K562 (cell line): ENCODE results near the gene KIAA0513. TPM values are rescaled to one million over a fixed set of nuclear protein-coding genes. Genes with fewer than 3 reads are reported as not detected.

ENCODE experiments used
- ATAC-seq: fragments of 200-7000 bp; cut with Tn5 transposase; 3 replicates; pipeline ENCODE4 v1.9.1; 2020; ENCODE audit warnings: moderate library complexity
- BruUV-seq: library from RNA; stranded (reverse); fragments of 400-500 nt; replicated peaks from 2 replicates; lab custom pipeline; 2021; lab: Mats Ljungman, UMichigan
- CTCF ChIA-PET: fragments of 300-600 bp; formaldehyde crosslinking; extraction: SDS; loops from one replicate; lab custom pipeline; 2021; ENCODE audit warnings: low intra/inter-chr PET ratio; lab: Yijun Ruan, JAX
- POLR2A ChIA-PET: fragments of 300-600, 350-650 bp; sonication (Branson Sonifier 250); formaldehyde crosslinking; extraction: SDS; loops from one replicate; lab custom pipeline; 2021; ENCODE audit warnings: antibody characterized with exemption, inconsistent platforms; lab: Yijun Ruan, JAX
- DNase-seq, 4 experiments: peaks; one replicate each; pipeline versions ENCODE4 v3.0.0 to v3.0.0-alpha.2; 2011 to 2018; ENCODE audit warnings: low spot score in 3 of 4, mixed read lengths in 3 of 4; ENCODE audit errors: extremely low read depth in 1 of 4
- FAIRE-seq: peaks from 2 replicates; lab custom pipeline; 2011; peaks lifted over from hg19 to GRCh38; lab: Jason Lieb, UNC
- H2AFZ ChIP-seq: 2 replicates; pipeline ENCODE4 v1.6.0; 2011; ENCODE audit warnings: low read depth, low read length, control low read depth, inconsistent platforms
- H3K27ac ChIP-seq: fragments of 200-600 bp; 3 replicates; pipeline ENCODE4 v1.8.0; 2011; ENCODE audit warnings: low read depth, mild to moderate bottlenecking, control low read depth, inconsistent platforms, low read length, moderate library complexity, mixed read lengths; ENCODE audit errors: extremely low read depth
- H3K27me3 ChIP-seq, 2 experiments: fragments of 300-600 bp in 1 of 2; 2 replicates in 1 of 2; 3 replicates in 1 of 2; pipeline versions ENCODE4 v1.6.0 to v1.8.0; 2011; ENCODE audit warnings: inconsistent platforms in 2 of 2, low read length in 2 of 2, mild to moderate bottlenecking in 1 of 2, mixed read lengths in 1 of 2, moderate library complexity in 1 of 2; ENCODE audit not compliant: control insufficient read depth in 2 of 2, insufficient read depth in 2 of 2
- H3K36me3 ChIP-seq: fragments of 300-600 bp; 3 replicates; pipeline ENCODE4 v1.8.0; 2011; ENCODE audit warnings: mild to moderate bottlenecking, low read length, inconsistent platforms; ENCODE audit not compliant: control insufficient read depth, insufficient read depth
- H3K4me1 ChIP-seq, 2 experiments: fragments of 200-600 bp in 1 of 2; replicated peaks in 1 of 2; 2 replicates in 1 of 2; 3 replicates in 1 of 2; pipeline versions ENCODE4 v1.5.1 to v1.8.0; 2011; ENCODE audit warnings: inconsistent platforms in 2 of 2, low read length in 2 of 2, mild to moderate bottlenecking in 1 of 2, mixed read lengths in 1 of 2, moderate library complexity in 1 of 2; ENCODE audit not compliant: control insufficient read depth in 2 of 2, insufficient read depth in 2 of 2
- H3K4me2 ChIP-seq: 2 replicates; pipeline ENCODE4 v1.6.1; 2011; ENCODE audit warnings: low read length, control low read depth, inconsistent platforms, mixed read lengths; ENCODE audit not compliant: insufficient read depth
- H3K4me3 ChIP-seq: fragments of 200-600 bp; sonication (generic), shearing (Covaris generic); 2 replicates; pipeline ENCODE4 v1.5.1; 2016; ENCODE audit warnings: control low read depth, inconsistent platforms
- H3K79me2 ChIP-seq: fragments of 200-600 bp; 3 replicates; pipeline ENCODE4 v1.8.0; 2011; ENCODE audit warnings: low read length, inconsistent platforms; ENCODE audit not compliant: control insufficient read depth, insufficient read depth
- H3K9ac ChIP-seq, 2 experiments: 2 replicates each; pipeline versions ENCODE4 v1.6.0 to v1.6.1; 2011; ENCODE audit warnings: low read depth in 2 of 2, low read length in 2 of 2, control low read depth in 1 of 2, inconsistent platforms in 1 of 2, mild to moderate bottlenecking in 1 of 2, mixed read lengths in 1 of 2; ENCODE audit not compliant: insufficient read depth in 1 of 2
- H3K9me1 ChIP-seq: one replicate; pipeline ENCODE4 v1.6.0; 2011; ENCODE audit warnings: inconsistent platforms, mild to moderate bottlenecking, low read length, moderate library complexity; ENCODE audit not compliant: control insufficient read depth, insufficient read depth
- H3K9me3 ChIP-seq: replicated peaks from 2 replicates; pipeline ENCODE4 v1.5.1; 2011; ENCODE audit warnings: low read depth, low read length, inconsistent platforms; ENCODE audit not compliant: control insufficient read depth, insufficient read depth
- H4K20me1 ChIP-seq: replicated peaks from 2 replicates; pipeline ENCODE4 v1.6.1; 2011; ENCODE audit warnings: low read length, inconsistent platforms, mixed read lengths; ENCODE audit not compliant: control insufficient read depth, insufficient read depth
- AFF4 ChIP-seq: sonication (generic); formaldehyde crosslinking; IDR thresholded peaks from 2 replicates; pipeline ENCODE4 v1.8.0; 2023; ENCODE audit warnings: mild to moderate bottlenecking, missing genetic modification reagents
- C11orf30 ChIP-seq: fragments of 450-650 bp; IDR thresholded peaks from 2 replicates; pipeline ENCODE4 v1.6.1; 2016; ENCODE audit warnings: low read depth, mild to moderate bottlenecking
- ELK3 ChIP-seq: fragments of 450-650 bp; formaldehyde crosslinking; IDR thresholded peaks from 2 replicates; pipeline ENCODE4 v1.4.0; 2020; ENCODE audit warnings: mild to moderate bottlenecking
- MAFF ChIP-seq: IDR thresholded peaks from 2 replicates; pipeline ENCODE4 v1.6.1; 2012; ENCODE audit warnings: low read length, improper control_type of control experiment
- MEIS2 ChIP-seq: fragments of 450-650 bp; IDR thresholded peaks from 2 replicates; pipeline ENCODE4 v1.6.1; 2014; ENCODE audit warnings: mild to moderate bottlenecking; ENCODE audit not compliant: partially characterized antibody
- RAD51 ChIP-seq: fragments of 450-650 bp; IDR thresholded peaks from 2 replicates; pipeline ENCODE4 v1.7.1; 2016; ENCODE audit warnings: low read depth, mild to moderate bottlenecking, borderline replicate concordance
- RNF2 ChIP-seq: sonication (generic); IDR thresholded peaks from 2 replicates; pipeline ENCODE4 v1.6.1; 2016
- ZNF133 ChIP-seq: fragments of 250-450 bp; sonication (Bioruptor Pico); IDR thresholded peaks from 2 replicates; pipeline ENCODE4 v1.4.0; 2020; ENCODE audit warnings: mild to moderate bottlenecking
- ZNF316 ChIP-seq: fragments of 450-650 bp; IDR thresholded peaks from 2 replicates; pipeline ENCODE4 v1.6.1; 2016
- ZNF354B ChIP-seq: fragments of 250-450 bp; sonication (Bioruptor Pico); IDR thresholded peaks from 2 replicates; pipeline ENCODE4 v1.4.0; 2020
- ZNF717 ChIP-seq: fragments of 250-450 bp; sonication (Bioruptor Pico); IDR thresholded peaks from 2 replicates; pipeline ENCODE4 v1.5.0; 2021
- WGBS: fragments of 100-300 bp; shearing (Covaris generic); methylation state at CpG from one replicate; pipeline ENCODE4 v1.1.6; 2016; ENCODE audit warnings: low coverage, mixed read lengths; ENCODE audit not compliant: insufficient coverage; ENCODE audit errors: missing lambda C conversion rate; 5-methylcytosine and 5-hydroxymethylcytosine counted together
- in situ Hi-C: fragments of 300-500 bp; cut with MboI; formaldehyde crosslinking; loops from 4 replicates; pipeline ENCODE4 v1.15.0; 2018; ENCODE audit warnings: inconsistent platforms, mixed read lengths
- intact Hi-C: fragments of 100-400 bp; cut with micrococcal nuclease; formaldehyde crosslinking; loops from 2 replicates; pipeline ENCODE4 v1.14.2; 2022
- polyA plus RNA-seq, 8 experiments: library from polyadenylated mRNA; depleted of rRNA in 4 of 8; stranded (reverse) in 5 of 8; unstranded in 3 of 8; fragments of >200 nt; fragmentation: Nextera tagmentation in 2 of 8; fragmentation: Illumina TruSeq in 1 of 8; extraction: Ambion mirVana in 2 of 8; extraction: Trizol in 1 of 8; gene quantifications; 2 replicates each; pipeline versions ENCODE4 v1.2.1 to v1.2.3, GENCODE V29; 2011 to 2014; ENCODE audit warnings: inconsistent platforms in 1 of 8, missing spikeins in 1 of 8
- total RNA-seq, 7 experiments: library from RNA; depleted of rRNA in 6 of 7; stranded (reverse); fragments of >200 nt in 6 of 7; fragmentation: Illumina TruSeq in 2 of 7; extraction: Trizol in 2 of 7; gene quantifications; 2 replicates each; pipeline versions ENCODE4 v1.2.1 to v1.2.3, GENCODE V29; 2011 to 2021; ENCODE audit warnings: low replicate concordance in 1 of 7
- TF ChIP-seq, protein P1 (sequence below): fragments of 450-650 bp; IDR thresholded peaks from 2 replicates; pipeline ENCODE4 v1.6.1; 2017; ENCODE audit warnings: antibody characterized with exemption, mild to moderate bottlenecking

Gene KIAA0513
- total and polyA plus RNA-seq, 9 of the 15 experiments (the other 6 are each of a cell fraction or from before 2014, with no cell fraction given) = 0.18 to 13.7 (median 10.2) TPM

DNA sequence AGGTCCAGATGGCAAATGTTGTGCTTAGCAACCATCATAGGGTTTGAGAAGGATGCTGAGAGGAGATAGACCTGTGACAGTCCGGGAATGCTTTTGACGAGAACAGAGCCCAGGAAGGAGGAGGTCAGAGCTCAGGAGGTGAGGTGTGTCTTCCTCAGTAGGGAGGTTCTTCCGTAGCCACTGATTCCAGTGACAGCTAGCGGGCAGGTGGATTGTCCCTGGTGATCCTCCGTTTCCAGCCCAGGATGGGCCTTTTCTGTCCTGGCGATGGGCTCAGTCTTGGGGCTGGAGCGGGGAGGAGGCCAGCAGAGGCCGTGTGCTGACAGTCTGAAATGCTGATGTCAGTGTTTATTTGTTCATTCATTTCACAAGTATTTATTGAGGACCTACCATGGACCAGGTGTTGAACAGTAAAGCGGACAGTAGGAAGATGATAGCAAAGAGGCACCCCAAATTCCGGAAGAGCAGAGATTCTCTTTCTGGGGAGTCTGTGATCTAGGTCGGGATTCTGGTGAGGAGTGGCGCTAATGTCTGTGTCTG, 38.8 kb downstream of the KIAA0513 start:
- no peak for FAIRE-seq
- H3K9me3 ChIP-seq = no peaks in the 10 kb centered on the region
- CTCF ChIA-PET = no interaction called here

More for the DNA sequence above, 38.8 kb downstream of the KIAA0513 start:
- in situ Hi-C loops (no loop called here), intact Hi-C loops (no loop called here)
- H3K9ac ChIP-seq = peak overlapping the region in 1 of 2 experiments; percentile 59; a peak in 1 of 4 replicates
- H3K9me1 ChIP-seq = no peaks in the 10 kb centered on the region
- H3K4me3 ChIP-seq = no peak overlapping the region
- H4K20me1 ChIP-seq = peaks cover 14% of the 10 kb centered on the region
- BruUV-seq = no TSS peak
- no peak overlapping the region for H3K27ac ChIP-seq
- peaks cover 30% of the 10 kb centered on the region; the same call in 2 of the 3 replicates for H3K36me3 ChIP-seq
- ATAC-seq (no peak), DNase-seq (no peak)
- H2AFZ ChIP-seq = no peak overlapping the region
- H3K4me2 ChIP-seq = no peak overlapping the region
- H3K27me3 ChIP-seq = no peaks in the 10 kb centered on the region
- POLR2A ChIA-PET = interaction anchor here (0.5 to 3.4 kb wide), 2 partner anchors 11 to 356 kb away, joined by 4 to 14 read pairs; no protein-coding TSS in a partner anchor
- WGBS = 69% methylated on average over 12 of the region's 12 CpGs
- H3K79me2 ChIP-seq = no peaks in the 10 kb centered on the region
- no peak for TF ChIP-seq AFF4 (CRISPR knock-in tag)
- TF ChIP-seq ZNF717 = no peak
- TF ChIP-seq, protein P1, sequence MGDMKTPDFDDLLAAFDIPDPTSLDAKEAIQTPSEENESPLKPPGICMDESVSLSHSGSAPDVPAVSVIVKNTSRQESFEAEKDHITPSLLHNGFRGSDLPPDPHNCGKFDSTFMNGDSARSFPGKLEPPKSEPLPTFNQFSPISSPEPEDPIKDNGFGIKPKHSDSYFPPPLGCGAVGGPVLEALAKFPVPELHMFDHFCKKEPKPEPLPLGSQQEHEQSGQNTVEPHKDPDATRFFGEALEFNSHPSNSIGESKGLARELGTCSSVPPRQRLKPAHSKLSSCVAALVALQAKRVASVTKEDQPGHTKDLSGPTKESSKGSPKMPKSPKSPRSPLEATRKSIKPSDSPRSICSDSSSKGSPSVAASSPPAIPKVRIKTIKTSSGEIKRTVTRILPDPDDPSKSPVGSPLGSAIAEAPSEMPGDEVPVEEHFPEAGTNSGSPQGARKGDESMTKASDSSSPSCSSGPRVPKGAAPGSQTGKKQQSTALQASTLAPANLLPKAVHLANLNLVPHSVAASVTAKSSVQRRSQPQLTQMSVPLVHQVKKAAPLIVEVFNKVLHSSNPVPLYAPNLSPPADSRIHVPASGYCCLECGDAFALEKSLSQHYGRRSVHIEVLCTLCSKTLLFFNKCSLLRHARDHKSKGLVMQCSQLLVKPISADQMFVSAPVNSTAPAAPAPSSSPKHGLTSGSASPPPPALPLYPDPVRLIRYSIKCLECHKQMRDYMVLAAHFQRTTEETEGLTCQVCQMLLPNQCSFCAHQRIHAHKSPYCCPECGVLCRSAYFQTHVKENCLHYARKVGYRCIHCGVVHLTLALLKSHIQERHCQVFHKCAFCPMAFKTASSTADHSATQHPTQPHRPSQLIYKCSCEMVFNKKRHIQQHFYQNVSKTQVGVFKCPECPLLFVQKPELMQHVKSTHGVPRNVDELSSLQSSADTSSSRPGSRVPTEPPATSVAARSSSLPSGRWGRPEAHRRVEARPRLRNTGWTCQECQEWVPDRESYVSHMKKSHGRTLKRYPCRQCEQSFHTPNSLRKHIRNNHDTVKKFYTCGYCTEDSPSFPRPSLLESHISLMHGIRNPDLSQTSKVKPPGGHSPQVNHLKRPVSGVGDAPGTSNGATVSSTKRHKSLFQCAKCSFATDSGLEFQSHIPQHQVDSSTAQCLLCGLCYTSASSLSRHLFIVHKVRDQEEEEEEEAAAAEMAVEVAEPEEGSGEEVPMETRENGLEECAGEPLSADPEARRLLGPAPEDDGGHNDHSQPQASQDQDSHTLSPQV = no peak
- TF ChIP-seq ELK3 (CRISPR knock-in tag) = no peak
- no peak for TF ChIP-seq ZNF354B (CRISPR knock-in tag)
- no peak for TF ChIP-seq RAD51
- TF ChIP-seq MAFF = peak; percentile 11; the same call in 1 of the 2 replicates
- TF ChIP-seq ZNF316 = peak; percentile 64; the same call in 1 of the 2 replicates
- no peak for TF ChIP-seq ZNF133 (CRISPR knock-in tag)
- no peak for TF ChIP-seq MEIS2
- no peak for TF ChIP-seq RNF2
- TF ChIP-seq C11orf30 = peak; percentile 30; the same call in 1 of the 2 replicates
- H3K4me1 ChIP-seq = peaks cover 5 to 6% of the 10 kb centered on the region in 2 experiments; a peak in 4 of 5 replicates
